Measurements from ENCODE around the gene APOL1.

APOL1 gene

GRCh38 chr22:36299911-36300310 lies 47.0 kb downstream of the APOL1 start (continued):
- TF ChIP-seq SNAI2 (CRISPR knock-in tag; IDR thresholded peaks at IDR 0.05): no peak

GRCh38 chr22:36300396-36301212 lies 47.7 kb downstream of the APOL1 start:
- TF ChIP-seq TCF4 (CRISPR knock-in tag; IDR thresholded peaks at IDR 0.05; ENCODE audit: borderline replicate concordance): no peak
- no peak for TF ChIP-seq OSR1 (CRISPR knock-in tag; IDR thresholded peaks at IDR 0.05)
- TF ChIP-seq SNAI2 (CRISPR knock-in tag; IDR thresholded peaks at IDR 0.05): no peak
- TF ChIP-seq ZFP30 (CRISPR knock-in tag; IDR thresholded peaks at IDR 0.05): no peak
- TF ChIP-seq, protein P1, sequence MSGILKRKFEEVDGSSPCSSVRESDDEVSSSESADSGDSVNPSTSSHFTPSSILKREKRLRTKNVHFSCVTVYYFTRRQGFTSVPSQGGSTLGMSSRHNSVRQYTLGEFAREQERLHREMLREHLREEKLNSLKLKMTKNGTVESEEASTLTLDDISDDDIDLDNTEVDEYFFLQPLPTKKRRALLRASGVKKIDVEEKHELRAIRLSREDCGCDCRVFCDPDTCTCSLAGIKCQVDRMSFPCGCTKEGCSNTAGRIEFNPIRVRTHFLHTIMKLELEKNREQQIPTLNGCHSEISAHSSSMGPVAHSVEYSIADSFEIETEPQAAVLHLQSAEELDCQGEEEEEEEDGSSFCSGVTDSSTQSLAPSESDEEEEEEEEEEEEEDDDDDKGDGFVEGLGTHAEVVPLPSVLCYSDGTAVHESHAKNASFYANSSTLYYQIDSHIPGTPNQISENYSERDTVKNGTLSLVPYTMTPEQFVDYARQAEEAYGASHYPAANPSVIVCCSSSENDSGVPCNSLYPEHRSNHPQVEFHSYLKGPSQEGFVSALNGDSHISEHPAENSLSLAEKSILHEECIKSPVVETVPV (CRISPR knock-in tag; IDR thresholded peaks at IDR 0.05): no peak
- TF ChIP-seq ISL1 (CRISPR knock-in tag; IDR thresholded peaks at IDR 0.05): no peak
- TF ChIP-seq TOX (CRISPR knock-in tag; IDR thresholded peaks at IDR 0.05; ENCODE audit: borderline replicate concordance): no peak
- ATAC-seq: no peak

DNA sequence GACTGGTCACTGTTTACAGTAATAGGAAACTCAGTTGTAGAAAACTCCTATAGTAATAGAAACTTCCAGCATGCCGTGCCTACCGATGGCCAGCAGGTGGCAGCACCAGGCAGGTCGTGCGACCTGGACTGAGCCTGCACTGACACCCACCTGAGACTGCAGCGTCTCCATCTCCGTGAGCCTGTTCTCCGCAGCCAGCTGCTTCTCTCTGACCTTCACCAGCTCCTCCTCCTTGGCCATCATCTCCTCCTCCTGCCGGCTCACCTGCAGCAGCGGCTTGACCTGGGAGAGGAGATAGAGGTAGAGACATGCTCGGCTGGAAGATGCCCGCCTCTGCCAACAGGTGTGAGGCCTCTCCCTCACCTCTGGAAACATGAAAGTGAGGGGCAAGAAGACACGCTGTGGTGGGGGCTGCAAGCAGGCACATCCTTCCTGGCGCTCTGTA lies 48.5 kb downstream of the APOL1 start:
- TF ChIP-seq ZFP3 (CRISPR knock-in tag; IDR thresholded peaks at IDR 0.05): no peak
- TF ChIP-seq ISL1 (CRISPR knock-in tag; IDR thresholded peaks at IDR 0.05): no peak
- TF ChIP-seq, protein P2, sequence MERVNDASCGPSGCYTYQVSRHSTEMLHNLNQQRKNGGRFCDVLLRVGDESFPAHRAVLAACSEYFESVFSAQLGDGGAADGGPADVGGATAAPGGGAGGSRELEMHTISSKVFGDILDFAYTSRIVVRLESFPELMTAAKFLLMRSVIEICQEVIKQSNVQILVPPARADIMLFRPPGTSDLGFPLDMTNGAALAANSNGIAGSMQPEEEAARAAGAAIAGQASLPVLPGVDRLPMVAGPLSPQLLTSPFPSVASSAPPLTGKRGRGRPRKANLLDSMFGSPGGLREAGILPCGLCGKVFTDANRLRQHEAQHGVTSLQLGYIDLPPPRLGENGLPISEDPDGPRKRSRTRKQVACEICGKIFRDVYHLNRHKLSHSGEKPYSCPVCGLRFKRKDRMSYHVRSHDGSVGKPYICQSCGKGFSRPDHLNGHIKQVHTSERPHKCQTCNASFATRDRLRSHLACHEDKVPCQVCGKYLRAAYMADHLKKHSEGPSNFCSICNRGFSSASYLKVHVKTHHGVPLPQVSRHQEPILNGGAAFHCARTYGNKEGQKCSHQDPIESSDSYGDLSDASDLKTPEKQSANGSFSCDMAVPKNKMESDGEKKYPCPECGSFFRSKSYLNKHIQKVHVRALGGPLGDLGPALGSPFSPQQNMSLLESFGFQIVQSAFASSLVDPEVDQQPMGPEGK (CRISPR knock-in tag; IDR thresholded peaks at IDR 0.05; ENCODE audit: borderline replicate concordance): no peak
- TF ChIP-seq ESRRG (CRISPR knock-in tag; IDR thresholded peaks at IDR 0.05): no peak
- TF ChIP-seq POU6F1 (CRISPR knock-in tag; IDR thresholded peaks at IDR 0.05; ENCODE audit: borderline replicate concordance, low read depth): no peak
- TF ChIP-seq ZC3H10 (CRISPR knock-in tag; IDR thresholded peaks at IDR 0.05): no peak
- no peak for TF ChIP-seq RARB (CRISPR knock-in tag; IDR thresholded peaks at IDR 0.05)
- TF ChIP-seq, protein P1 (CRISPR knock-in tag; IDR thresholded peaks at IDR 0.05): no peak
- TF ChIP-seq ZFP30 (CRISPR knock-in tag; IDR thresholded peaks at IDR 0.05): no peak
- TF ChIP-seq TCF4 (CRISPR knock-in tag; IDR thresholded peaks at IDR 0.05; ENCODE audit: borderline replicate concordance): no peak
- TF ChIP-seq CREB5 (CRISPR knock-in tag; IDR thresholded peaks at IDR 0.05; ENCODE audit: low read depth): no peak
- TF ChIP-seq, protein P3, sequence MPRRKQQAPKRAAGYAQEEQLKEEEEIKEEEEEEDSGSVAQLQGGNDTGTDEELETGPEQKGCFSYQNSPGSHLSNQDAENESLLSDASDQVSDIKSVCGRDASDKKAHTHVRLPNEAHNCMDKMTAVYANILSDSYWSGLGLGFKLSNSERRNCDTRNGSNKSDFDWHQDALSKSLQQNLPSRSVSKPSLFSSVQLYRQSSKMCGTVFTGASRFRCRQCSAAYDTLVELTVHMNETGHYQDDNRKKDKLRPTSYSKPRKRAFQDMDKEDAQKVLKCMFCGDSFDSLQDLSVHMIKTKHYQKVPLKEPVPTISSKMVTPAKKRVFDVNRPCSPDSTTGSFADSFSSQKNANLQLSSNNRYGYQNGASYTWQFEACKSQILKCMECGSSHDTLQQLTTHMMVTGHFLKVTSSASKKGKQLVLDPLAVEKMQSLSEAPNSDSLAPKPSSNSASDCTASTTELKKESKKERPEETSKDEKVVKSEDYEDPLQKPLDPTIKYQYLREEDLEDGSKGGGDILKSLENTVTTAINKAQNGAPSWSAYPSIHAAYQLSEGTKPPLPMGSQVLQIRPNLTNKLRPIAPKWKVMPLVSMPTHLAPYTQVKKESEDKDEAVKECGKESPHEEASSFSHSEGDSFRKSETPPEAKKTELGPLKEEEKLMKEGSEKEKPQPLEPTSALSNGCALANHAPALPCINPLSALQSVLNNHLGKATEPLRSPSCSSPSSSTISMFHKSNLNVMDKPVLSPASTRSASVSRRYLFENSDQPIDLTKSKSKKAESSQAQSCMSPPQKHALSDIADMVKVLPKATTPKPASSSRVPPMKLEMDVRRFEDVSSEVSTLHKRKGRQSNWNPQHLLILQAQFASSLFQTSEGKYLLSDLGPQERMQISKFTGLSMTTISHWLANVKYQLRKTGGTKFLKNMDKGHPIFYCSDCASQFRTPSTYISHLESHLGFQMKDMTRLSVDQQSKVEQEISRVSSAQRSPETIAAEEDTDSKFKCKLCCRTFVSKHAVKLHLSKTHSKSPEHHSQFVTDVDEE (CRISPR knock-in tag; IDR thresholded peaks at IDR 0.05): no peak
- peak; percentile 66 for ATAC-seq

GRCh38 chr22:36301851-36302250 lies 48.9 kb downstream of the APOL1 start:
- ATAC-seq: no peak
- TF ChIP-seq TOX (CRISPR knock-in tag; IDR thresholded peaks at IDR 0.05; ENCODE audit: borderline replicate concordance): no peak
- TF ChIP-seq, protein P2 (CRISPR knock-in tag; IDR thresholded peaks at IDR 0.05; ENCODE audit: borderline replicate concordance): no peak

Measured in SK-N-SH treated with all-trans-retinoic acid at 6 μM for 48 hours (cell line).